Memory B cell (primary cell): ENCODE measurements around the gene UGT1A1.
"Not testable (repeated sequence)": the region's sequence is repeated elsewhere in the genome, so short reads cannot be mapped to it uniquely, and the experiment has no call there.

Source experiments
- ATAC-seq: fragments of 150-1000 bp; cut with Tn5 transposase; 2 replicates; pipeline ENCODE4 v1.10.0; 2021; ENCODE audit warnings: low read depth, mild to moderate bottlenecking, moderate library complexity
- DNase-seq, 2 donors: peaks; one replicate each; pipeline ENCODE4 v3.0.0; 2022; ENCODE audit warnings: low spot score in 2 of 2
- H3K27ac Mint-ChIP-seq: one replicate; pipeline ENCODE4 v1.8.0; 2022; ENCODE audit warnings: mild to moderate bottlenecking, moderate library complexity, mixed read lengths
- H3K27me3 Mint-ChIP-seq: one replicate; pipeline ENCODE4 v1.8.0; 2022; ENCODE audit warnings: mixed read lengths
- H3K36me3 Mint-ChIP-seq: one replicate; pipeline ENCODE4 v1.8.0; 2022; ENCODE audit warnings: mild to moderate bottlenecking, mixed read lengths
- H3K4me1 Mint-ChIP-seq: one replicate; pipeline ENCODE4 v1.8.0; 2022; ENCODE audit warnings: mixed read lengths
- H3K4me3 Mint-ChIP-seq: one replicate; pipeline ENCODE4 v1.8.0; 2022; ENCODE audit warnings: mild to moderate bottlenecking, moderate library complexity, mixed read lengths
- H3K9me3 Mint-ChIP-seq: one replicate; pipeline ENCODE4 v1.8.0; 2022; ENCODE audit warnings: mixed read lengths

Gene UGT1A1

DNA sequence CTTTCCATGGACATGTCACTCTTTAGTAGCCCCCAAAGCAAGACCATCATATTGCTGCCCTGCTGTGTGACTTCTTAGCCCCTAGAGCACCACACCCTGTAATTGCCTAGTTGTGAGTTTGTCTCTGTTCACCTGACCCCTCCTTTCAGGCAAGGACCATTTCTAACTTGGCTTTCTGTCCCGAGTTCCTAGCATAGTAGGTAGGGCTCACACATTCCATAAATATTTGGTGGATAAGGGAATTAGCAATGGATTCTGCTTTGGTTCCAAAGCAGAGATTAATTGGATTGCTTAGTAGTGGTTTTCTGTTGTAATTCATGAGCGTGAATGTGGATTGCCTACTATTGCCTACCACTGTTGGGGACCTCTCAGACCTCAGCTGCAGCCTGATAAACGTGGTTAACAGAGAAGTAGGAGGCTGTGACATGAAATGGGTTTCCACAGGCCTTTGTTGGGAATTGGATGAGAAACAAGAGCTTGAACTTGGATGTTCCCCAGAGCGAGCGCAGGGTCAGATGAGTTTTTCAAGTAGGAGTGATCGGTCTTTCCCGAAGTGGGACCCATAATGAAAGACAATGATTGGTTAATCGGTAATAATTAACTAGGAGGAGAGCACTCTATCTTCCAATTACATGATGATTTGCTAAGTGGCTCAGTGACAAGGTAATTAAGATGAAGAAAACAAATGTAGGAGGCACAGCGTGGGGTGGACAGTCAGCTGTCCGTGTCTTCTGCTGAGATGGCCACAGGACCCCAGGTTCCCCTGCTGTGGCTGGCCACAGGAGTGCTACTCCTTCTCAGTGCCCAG lies 13.4 kb upstream of the UGT1A1 start:
- no peak for DNase-seq
- Mint-ChIP-seq H3K27me3 (peaks cover 23% of the 10 kb centered on the region), H3K9me3 (peaks cover 9% of the 10 kb centered on the region), H3K36me3 (peaks cover 5% of the 10 kb centered on the region), H3K4me3 (no peak overlapping the region), H3K4me1 (no peaks in the 10 kb centered on the region), H3K27ac (no peak overlapping the region)
- ATAC-seq: no peak

DNA sequence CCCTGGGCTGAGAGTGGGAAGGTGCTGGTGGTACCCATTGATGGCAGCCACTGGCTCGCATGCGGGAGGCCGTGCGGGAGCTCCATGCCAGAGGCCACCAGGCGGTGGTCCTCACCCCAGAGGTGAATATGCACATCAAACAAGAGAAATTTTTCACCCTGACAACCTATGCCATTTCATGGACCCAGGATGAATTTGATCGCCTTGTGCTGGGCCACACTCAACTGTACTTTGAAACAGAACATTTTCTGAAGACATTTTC lies 12.9 kb upstream of the UGT1A1 start:
- Mint-ChIP-seq H3K27ac (no peak overlapping the region), H3K9me3 (peaks cover 11% of the 10 kb centered on the region), H3K4me1 (no peaks in the 10 kb centered on the region), H3K36me3 (peaks cover 7% of the 10 kb centered on the region), H3K4me3 (no peak overlapping the region), H3K27me3 (peaks cover 23% of the 10 kb centered on the region)
- ATAC-seq: no peak
- no peak for DNase-seq

DNA sequence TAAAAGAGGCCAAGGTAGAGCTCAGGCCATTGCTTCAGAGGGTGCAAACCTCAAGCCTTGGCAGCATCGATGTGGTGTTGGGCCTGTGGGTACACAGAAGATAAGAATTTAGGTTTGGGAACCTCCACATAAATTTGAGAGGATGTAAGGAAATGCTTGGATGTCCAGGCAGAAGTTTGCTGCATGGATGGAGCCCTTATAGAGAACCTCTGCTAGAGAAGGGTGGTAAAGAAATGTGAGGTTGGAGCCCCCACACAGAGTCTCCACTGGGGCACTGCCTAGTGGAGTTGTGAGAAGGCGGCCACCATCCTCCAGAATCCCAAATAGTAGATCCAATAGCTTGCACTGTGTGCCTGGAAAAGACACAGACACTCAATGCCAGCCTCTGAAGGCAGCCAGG lies 9.4 kb upstream of the UGT1A1 start:
- H3K27me3 Mint-ChIP-seq: peaks cover 22% of the 10 kb centered on the region

GRCh38 chr2:233751212-233752009 lies 8.7 kb upstream of the UGT1A1 start:
- H3K4me1 Mint-ChIP-seq, ATAC-seq, DNase-seq, H3K36me3 Mint-ChIP-seq, H3K4me3 Mint-ChIP-seq, H3K27ac Mint-ChIP-seq: not testable (repeated sequence)
- H3K9me3 Mint-ChIP-seq: peaks cover 13% of the 10 kb centered on the region
- H3K27me3 Mint-ChIP-seq: peaks cover 22% of the 10 kb centered on the region

More for the DNA sequence above, 9.4 kb upstream of the UGT1A1 start:
- H3K4me3 Mint-ChIP-seq, DNase-seq, H3K4me1 Mint-ChIP-seq, ATAC-seq, H3K36me3 Mint-ChIP-seq, H3K27ac Mint-ChIP-seq: not testable (repeated sequence)
- peaks cover 13% of the 10 kb centered on the region for H3K9me3 Mint-ChIP-seq

- peaks cover 4% of the 10 kb centered on the region for H3K36me3 Mint-ChIP-seq
- H3K27me3 Mint-ChIP-seq: peaks cover 2% of the 10 kb centered on the region
- H3K4me3 Mint-ChIP-seq: no peak overlapping the region
- peaks cover 9% of the 10 kb centered on the region for H3K9me3 Mint-ChIP-seq
- no peak for ATAC-seq
- no peak overlapping the region for H3K27ac Mint-ChIP-seq
- DNase-seq: no peak
- H3K4me1 Mint-ChIP-seq: no peaks in the 10 kb centered on the region
These were observed 5.0 kb upstream of the UGT1A1 start for GRCh38 chr2:233754872-233755611.

- H3K9me3 Mint-ChIP-seq: peaks cover 6% of the 10 kb centered on the region
- no peaks in the 10 kb centered on the region for H3K4me1 Mint-ChIP-seq
- no peak overlapping the region for H3K4me3 Mint-ChIP-seq
- DNase-seq: no peak
- H3K36me3 Mint-ChIP-seq: peaks cover 3% of the 10 kb centered on the region
- no peak for ATAC-seq
- H3K27ac Mint-ChIP-seq: no peak overlapping the region
- H3K27me3 Mint-ChIP-seq: peaks cover 3% of the 10 kb centered on the region
These were observed 3.5 kb upstream of the UGT1A1 start for GRCh38 chr2:233756429-233757081.

DNA sequence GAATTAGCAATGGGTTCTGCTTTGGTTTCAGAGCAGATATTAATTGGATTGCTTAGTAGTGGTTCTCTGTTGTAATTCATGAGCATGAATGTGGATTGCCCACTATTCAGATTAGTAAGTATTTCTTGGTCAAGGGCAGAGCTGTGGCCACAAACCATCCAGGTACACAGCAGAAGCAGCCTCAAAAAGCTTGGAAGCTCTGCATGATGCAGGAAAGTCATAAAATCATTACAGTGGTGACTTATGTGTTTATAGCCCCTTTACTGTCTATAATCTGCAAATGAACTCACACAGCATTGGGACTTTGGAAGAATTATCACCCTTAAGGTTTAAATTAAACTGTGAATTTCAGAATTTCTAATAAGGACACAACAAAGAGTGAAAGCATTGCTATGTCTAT lies 1.9 kb upstream of the UGT1A1 start:
- Mint-ChIP-seq H3K9me3 (no peaks in the 10 kb centered on the region), H3K27me3 (peaks cover 2% of the 10 kb centered on the region), H3K36me3 (no peaks in the 10 kb centered on the region), H3K4me1 (no peaks in the 10 kb centered on the region), H3K4me3 (no peak overlapping the region), H3K27ac (no peak overlapping the region)
- DNase-seq (no peak), ATAC-seq (no peak)

DNA sequence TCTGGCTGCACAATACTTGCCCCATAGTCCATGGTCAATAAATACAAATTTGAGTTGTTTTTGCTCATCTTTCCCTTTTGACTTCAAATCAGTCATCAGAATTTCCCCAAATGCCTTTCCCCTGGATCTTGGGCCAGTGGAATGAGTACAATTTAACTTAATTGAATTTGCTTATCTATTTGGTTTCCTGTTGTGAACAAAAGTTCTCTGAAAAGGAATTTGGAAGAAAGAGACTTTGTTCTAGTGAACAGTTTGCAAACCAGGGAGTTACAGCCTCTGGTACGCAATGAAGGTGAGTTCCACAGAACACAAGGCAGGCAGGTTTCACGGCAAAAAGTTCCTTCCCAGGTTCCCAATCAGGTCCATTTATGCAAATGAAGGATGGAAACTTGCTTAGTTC lies 1.2 kb upstream of the UGT1A1 start:
- Mint-ChIP-seq H3K4me1 (no peaks in the 10 kb centered on the region), H3K4me3 (no peak overlapping the region), H3K27me3 (peaks cover 7% of the 10 kb centered on the region), H3K27ac (no peak overlapping the region), H3K9me3 (no peaks in the 10 kb centered on the region), H3K36me3 (no peaks in the 10 kb centered on the region)
- DNase-seq: no peak
- ATAC-seq: no peak

- Mint-ChIP-seq H3K36me3 (no peaks in the 10 kb centered on the region), H3K4me3 (no peak overlapping the region), H3K27me3 (peaks cover 14% of the 10 kb centered on the region), H3K4me1 (no peaks in the 10 kb centered on the region), H3K27ac (no peak overlapping the region), H3K9me3 (no peaks in the 10 kb centered on the region)
- ATAC-seq (no peak), DNase-seq (no peak)
These were observed 1.1 kb downstream of the UGT1A1 start for GRCh38 chr2:233761040-233761769.

DNA sequence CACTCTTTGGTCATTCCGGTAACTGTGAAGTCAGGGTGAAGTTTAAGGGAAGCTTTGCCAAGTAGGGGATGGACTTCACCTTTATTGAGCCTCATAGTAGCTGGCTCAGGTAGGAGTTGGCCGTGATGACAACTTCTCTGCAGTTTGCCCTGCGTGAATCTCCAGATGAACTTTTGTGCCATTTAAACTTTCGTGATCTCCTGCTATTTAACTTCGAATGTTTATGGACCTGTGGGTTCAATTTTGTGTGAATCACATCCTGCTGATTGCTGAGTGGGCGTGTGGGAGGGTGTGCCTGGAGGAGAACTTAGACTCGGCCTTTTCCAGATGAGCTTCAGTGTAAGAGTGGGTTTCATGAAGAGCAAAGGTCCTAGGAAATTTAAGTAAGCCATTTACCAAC lies 4.2 kb downstream of the UGT1A1 start:
- Mint-ChIP-seq H3K27me3 (peaks cover 18% of the 10 kb centered on the region), H3K27ac (no peak overlapping the region), H3K4me3 (no peak overlapping the region), H3K36me3 (no peaks in the 10 kb centered on the region), H3K9me3 (no peaks in the 10 kb centered on the region), H3K4me1 (no peaks in the 10 kb centered on the region)
- DNase-seq (no peak), ATAC-seq (no peak)

DNA sequence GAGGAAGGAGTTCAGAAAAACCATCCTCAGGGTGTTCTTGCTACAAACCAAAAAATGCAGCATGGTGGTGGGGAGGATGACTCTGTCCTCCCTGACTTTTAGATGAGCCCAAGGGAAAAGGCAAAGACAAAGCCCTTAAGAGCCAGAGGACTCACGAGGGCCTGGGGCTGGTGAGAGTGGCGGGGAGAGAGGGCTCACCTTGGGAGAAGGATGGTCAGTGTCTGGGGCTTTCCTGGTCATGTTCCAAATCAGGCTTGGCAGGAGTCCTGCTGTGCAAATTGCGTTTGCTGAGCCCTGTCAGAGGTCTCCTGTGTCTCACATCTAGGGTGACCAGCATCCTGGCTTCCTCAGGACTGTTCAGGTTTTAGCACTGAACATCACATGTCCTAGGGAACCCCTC lies 4.7 kb downstream of the UGT1A1 start:
- H3K36me3 Mint-ChIP-seq: no peaks in the 10 kb centered on the region
- ATAC-seq: no peak
- DNase-seq: no peak
- H3K27me3 Mint-ChIP-seq: peaks cover 20% of the 10 kb centered on the region
- H3K9me3 Mint-ChIP-seq: no peaks in the 10 kb centered on the region
- H3K4me3 Mint-ChIP-seq: no peak overlapping the region
- no peaks in the 10 kb centered on the region for H3K4me1 Mint-ChIP-seq
- no peak overlapping the region for H3K27ac Mint-ChIP-seq

DNA sequence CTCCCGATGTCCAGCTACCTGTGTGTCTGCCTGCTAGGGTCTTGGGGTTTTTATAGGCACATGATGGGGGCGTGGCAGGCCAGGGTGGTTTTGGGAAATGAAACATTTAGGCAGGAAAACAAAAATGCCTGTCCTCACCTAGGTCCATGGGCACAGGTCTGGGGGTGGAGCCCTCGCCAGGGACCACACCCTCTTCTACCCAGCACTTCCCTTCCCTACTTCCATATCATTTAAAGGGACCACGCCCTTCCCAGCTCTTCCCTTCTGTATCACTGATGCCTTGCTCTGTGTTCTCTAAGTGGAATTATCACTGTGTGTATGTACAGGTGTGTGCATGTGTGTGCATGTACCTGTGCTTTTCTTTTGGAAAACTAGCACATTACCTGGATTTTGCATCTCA lies 6.3 kb downstream of the UGT1A1 start:
- Mint-ChIP-seq H3K4me3 (no peak overlapping the region), H3K36me3 (no peaks in the 10 kb centered on the region), H3K27ac (no peak overlapping the region), H3K9me3 (no peaks in the 10 kb centered on the region), H3K27me3 (peaks cover 21% of the 10 kb centered on the region), H3K4me1 (no peaks in the 10 kb centered on the region)
- no peak for ATAC-seq
- DNase-seq: no peak

DNA sequence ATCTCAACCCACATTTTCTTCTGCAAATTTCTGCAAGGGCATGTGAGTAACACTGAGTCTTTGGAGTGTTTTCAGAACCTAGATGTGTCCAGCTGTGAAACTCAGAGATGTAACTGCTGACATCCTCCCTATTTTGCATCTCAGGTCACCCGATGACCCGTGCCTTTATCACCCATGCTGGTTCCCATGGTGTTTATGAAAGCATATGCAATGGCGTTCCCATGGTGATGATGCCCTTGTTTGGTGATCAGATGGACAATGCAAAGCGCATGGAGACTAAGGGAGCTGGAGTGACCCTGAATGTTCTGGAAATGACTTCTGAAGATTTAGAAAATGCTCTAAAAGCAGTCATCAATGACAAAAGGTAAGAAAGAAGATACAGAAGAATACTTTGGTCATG lies 8.0 kb downstream of the UGT1A1 start:
- no peak overlapping the region for H3K27ac Mint-ChIP-seq
- no peaks in the 10 kb centered on the region for H3K36me3 Mint-ChIP-seq

More for the DNA sequence above, 8.0 kb downstream of the UGT1A1 start:
- Mint-ChIP-seq H3K27me3 (peaks cover 19% of the 10 kb centered on the region), H3K4me3 (no peak overlapping the region), H3K4me1 (no peaks in the 10 kb centered on the region), H3K9me3 (no peaks in the 10 kb centered on the region)
- DNase-seq (no peak), ATAC-seq (no peak)
